AG09319 (cell line): Measurements from ENCODE around the gene TRIM34.
"Not testable (repeated sequence)": the region's sequence is repeated elsewhere in the genome, so short reads cannot be mapped to it uniquely, and the experiment has no call there.

ENCODE experiments used
- DNase-seq: peaks from one replicate; pipeline ENCODE4 v3.0.0-alpha.2; 2010; ENCODE audit warnings: low read depth; ENCODE audit errors: extremely low read depth
- CTCF ChIP-seq: IDR thresholded peaks from 2 replicates; pipeline ENCODE4 v1.5.1; 2011; ENCODE audit warnings: low read depth, mild to moderate bottlenecking, inconsistent platforms, low read length, moderate library complexity

TRIM34 gene

GRCh38 chr11:5624489-5625279, at the start of gene TRIM34:
TSS of gene TRIM34 (plus strand) at chr11:5625001. CDS start at chr11:5632332, 7,331 bp downstream.
- DNase-seq = no peak
- TF ChIP-seq CTCF = no peak

GRCh38 chr11:5575152-5575551, 49.6 kb upstream of the TRIM34 start:
- no peak for DNase-seq
- TF ChIP-seq CTCF = no peak

GRCh38 chr11:5577101-5577500, 47.7 kb upstream of the TRIM34 start:
- DNase-seq = no peak
- TF ChIP-seq CTCF = no peak

GRCh38 chr11:5580577-5580976, 44.2 kb upstream of the TRIM34 start, which contains the start of gene OR52B6:
TSS of gene OR52B6 (plus strand) at chr11:5580877. CDS start at chr11:5580877, 0 bp downstream.
- no peak for DNase-seq
- no peak for TF ChIP-seq CTCF

- DNase-seq = no peak
- no peak for TF ChIP-seq CTCF
Measured at GRCh38 chr11:5581014-5581413, 43.8 kb upstream of the TRIM34 start.

GRCh38 chr11:5584458-5584857, 40.3 kb upstream of the TRIM34 start:
- not testable (repeated sequence) for DNase-seq

GRCh38 chr11:5589906-5590305, 34.9 kb upstream of the TRIM34 start:
- not testable (repeated sequence) for DNase-seq

- no peak for DNase-seq
- TF ChIP-seq CTCF = no peak
Measured at GRCh38 chr11:5591613-5592012, 33.2 kb upstream of the TRIM34 start.
